C4-2B (cell line): Measurements from ENCODE around the gene GNAI2.

Source experiments
- ZFX ChIP-seq: fragments of 450-650 bp; IDR thresholded peaks from 2 replicates; pipeline ENCODE4 v1.6.1; 2017
- TF ChIP-seq, protein P1 (sequence below): fragments of 450-650 bp; conservative IDR thresholded peaks from 2 replicates; pipeline ENCODE4 v1.5.1; 2017; ENCODE audit warnings: mild to moderate bottlenecking

DNA sequence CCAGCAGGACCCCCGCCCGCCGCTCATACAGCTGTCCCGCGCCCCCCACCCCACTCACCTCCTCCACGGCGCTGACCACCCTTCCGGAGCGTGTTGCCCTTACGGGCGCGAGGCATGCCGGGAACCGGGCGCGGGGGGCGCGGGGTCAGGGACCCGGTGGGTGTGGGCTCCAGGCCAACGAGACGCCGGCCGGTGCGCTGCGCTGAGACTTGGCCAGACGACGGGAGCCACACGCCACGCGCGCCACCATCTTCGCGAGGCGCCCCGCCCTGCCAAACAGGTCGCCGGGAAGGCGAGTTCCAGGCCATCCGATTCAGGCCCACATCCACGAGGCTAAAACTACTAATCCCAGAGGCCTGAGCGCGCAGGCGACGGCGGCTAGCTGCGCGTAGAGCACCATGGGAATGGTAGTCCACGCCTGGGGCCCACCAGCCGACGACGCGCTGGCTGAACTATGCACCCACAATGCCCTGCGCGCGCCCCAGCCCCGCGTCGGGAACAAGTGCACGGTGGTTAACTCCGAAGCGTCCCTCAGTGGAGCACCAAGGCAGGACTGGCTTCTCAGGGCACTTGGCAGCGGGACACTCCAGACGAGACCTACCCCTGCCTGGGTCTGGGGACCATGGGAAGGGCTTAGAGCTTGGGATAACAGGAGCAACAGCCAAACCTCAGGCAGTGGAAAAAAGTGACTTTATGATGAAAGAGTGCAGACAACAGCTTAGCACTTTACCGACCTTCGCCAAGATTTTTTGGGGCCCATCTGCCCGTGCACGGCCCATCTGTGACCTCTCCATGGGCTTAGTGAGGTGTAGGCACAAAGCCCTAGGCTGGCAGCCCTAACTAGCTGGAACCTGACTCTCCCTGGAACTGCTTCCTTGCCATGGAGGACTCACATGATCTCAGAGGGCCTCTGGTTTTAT, 56.4 kb downstream of the GNAI2 start, which contains the start of gene IFRD2:
- TF ChIP-seq, protein P1, sequence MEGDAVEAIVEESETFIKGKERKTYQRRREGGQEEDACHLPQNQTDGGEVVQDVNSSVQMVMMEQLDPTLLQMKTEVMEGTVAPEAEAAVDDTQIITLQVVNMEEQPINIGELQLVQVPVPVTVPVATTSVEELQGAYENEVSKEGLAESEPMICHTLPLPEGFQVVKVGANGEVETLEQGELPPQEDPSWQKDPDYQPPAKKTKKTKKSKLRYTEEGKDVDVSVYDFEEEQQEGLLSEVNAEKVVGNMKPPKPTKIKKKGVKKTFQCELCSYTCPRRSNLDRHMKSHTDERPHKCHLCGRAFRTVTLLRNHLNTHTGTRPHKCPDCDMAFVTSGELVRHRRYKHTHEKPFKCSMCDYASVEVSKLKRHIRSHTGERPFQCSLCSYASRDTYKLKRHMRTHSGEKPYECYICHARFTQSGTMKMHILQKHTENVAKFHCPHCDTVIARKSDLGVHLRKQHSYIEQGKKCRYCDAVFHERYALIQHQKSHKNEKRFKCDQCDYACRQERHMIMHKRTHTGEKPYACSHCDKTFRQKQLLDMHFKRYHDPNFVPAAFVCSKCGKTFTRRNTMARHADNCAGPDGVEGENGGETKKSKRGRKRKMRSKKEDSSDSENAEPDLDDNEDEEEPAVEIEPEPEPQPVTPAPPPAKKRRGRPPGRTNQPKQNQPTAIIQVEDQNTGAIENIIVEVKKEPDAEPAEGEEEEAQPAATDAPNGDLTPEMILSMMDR = no peak
- no peak for TF ChIP-seq ZFX
